Measurements from ENCODE around the gene GDAP1L1.

Gene GDAP1L1

GRCh38 chr20:44314870-44315269, 67.8 kb downstream of the GDAP1L1 start:
- no peak overlapping the region for H3K23ac ChIP-seq (ENCODE audit: low read length in 2 of 2)
- no peak overlapping the region for H2BK120ac ChIP-seq (ENCODE audit: low read depth, low read length)
- H3K9ac ChIP-seq (ENCODE audit: low read length) = no peak overlapping the region
- H3K27me3 ChIP-seq (ENCODE audit: control insufficient read depth in 1 of 2, insufficient read depth in 1 of 2, low read length in 2 of 2) = peaks cover 0 to 8% of the 10 kb centered on the region in 2 experiments
- H3K4me2 ChIP-seq (ENCODE audit: low read length, poor library complexity, severe bottlenecking) = no peak overlapping the region
- peaks cover 6% of the 10 kb centered on the region for H3K4me1 ChIP-seq (ENCODE audit: control insufficient read depth, insufficient read depth, low read depth, low read length)
- no peak overlapping the region for H3K14ac ChIP-seq (ENCODE audit: low read length in 2 of 2)
- no peak overlapping the region for H4K91ac ChIP-seq (ENCODE audit: low read length)
- no peak overlapping the region for H2BK5ac ChIP-seq (ENCODE audit: low read depth, low read length, poor library complexity, severe bottlenecking)
- no peak overlapping the region for H2BK15ac ChIP-seq (ENCODE audit: low read depth, poor library complexity, severe bottlenecking)
- H2AK5ac ChIP-seq (ENCODE audit: low read length, severe bottlenecking) = no peak overlapping the region
- no peaks in the 10 kb centered on the region for H3K36me3 ChIP-seq (ENCODE audit: control insufficient read depth in 1 of 2, insufficient read depth in 2 of 2, low read depth in 1 of 2, low read length in 2 of 2)
- no peak overlapping the region for H3K18ac ChIP-seq (ENCODE audit: low read depth in 1 of 2, low read length in 2 of 2)
- H3K4ac ChIP-seq (ENCODE audit: low read depth in 1 of 2, low read length in 2 of 2) = no peak overlapping the region
- no peak overlapping the region for H2AFZ ChIP-seq (ENCODE audit: low read depth, low read length)
- DNase-seq = no peak
- H3K79me1 ChIP-seq (replicated peaks; ENCODE audit: low read length, poor library complexity, severe bottlenecking) = peaks cover 7% of the 10 kb centered on the region
- H4K8ac ChIP-seq (ENCODE audit: low read length) = no peak overlapping the region
- no peak overlapping the region for H3K27ac ChIP-seq (ENCODE audit: low read length, poor library complexity, severe bottlenecking)
- H3K4me3 ChIP-seq (ENCODE audit: insufficient read depth in 1 of 2, low read depth in 1 of 2, low read length in 2 of 2) = no peak overlapping the region
- no peaks in the 10 kb centered on the region for H3K9me3 ChIP-seq (ENCODE audit: control insufficient read depth, low read length)
- no peak overlapping the region for H2BK12ac ChIP-seq (ENCODE audit: low read length in 2 of 2)

GRCh38 chr20:44319839-44320422, 72.8 kb downstream of the GDAP1L1 start:
- Histone ChIP-seq H3K27me3 (ENCODE audit: control insufficient read depth in 1 of 2, insufficient read depth in 1 of 2, low read length in 2 of 2) (peaks cover 0 to 8% of the 10 kb centered on the region in 2 experiments), H4K91ac (ENCODE audit: low read length) (no peak overlapping the region), H3K14ac (ENCODE audit: low read length in 2 of 2) (no peak overlapping the region), H3K4me2 (ENCODE audit: low read length, poor library complexity, severe bottlenecking) (no peak overlapping the region), H3K36me3 (ENCODE audit: control insufficient read depth in 1 of 2, insufficient read depth in 2 of 2, low read depth in 1 of 2, low read length in 2 of 2) (no peaks in the 10 kb centered on the region), H3K9me3 (ENCODE audit: control insufficient read depth, low read length) (no peaks in the 10 kb centered on the region), H3K4ac (ENCODE audit: low read depth in 1 of 2, low read length in 2 of 2) (no peak overlapping the region), H2BK5ac (ENCODE audit: low read depth, low read length, poor library complexity, severe bottlenecking) (no peak overlapping the region), H2BK12ac (ENCODE audit: low read length in 2 of 2) (no peak overlapping the region), H3K79me1 (replicated peaks; ENCODE audit: low read length, poor library complexity, severe bottlenecking) (no peaks in the 10 kb centered on the region), H2AFZ (ENCODE audit: low read depth, low read length) (no peak overlapping the region), H4K8ac (ENCODE audit: low read length) (no peak overlapping the region), H3K27ac (ENCODE audit: low read length, poor library complexity, severe bottlenecking) (no peak overlapping the region), H2AK5ac (ENCODE audit: low read length, severe bottlenecking) (no peak overlapping the region), H3K9ac (ENCODE audit: low read length) (no peak overlapping the region), H3K4me1 (ENCODE audit: control insufficient read depth, insufficient read depth, low read depth, low read length) (peaks cover 5% of the 10 kb centered on the region), H2BK120ac (ENCODE audit: low read depth, low read length) (no peak overlapping the region), H3K4me3 (ENCODE audit: insufficient read depth in 1 of 2, low read depth in 1 of 2, low read length in 2 of 2) (no peak overlapping the region), H2BK15ac (ENCODE audit: low read depth, poor library complexity, severe bottlenecking) (no peak overlapping the region), H3K18ac (ENCODE audit: low read depth in 1 of 2, low read length in 2 of 2) (no peak overlapping the region), H3K23ac (ENCODE audit: low read length in 2 of 2) (no peak overlapping the region)
- DNase-seq = peak; percentile 2
- 87% methylated on average over 2 of the region's 2 CpGs for WGBS

GRCh38 chr20:44324343-44324742, 77.2 kb downstream of the GDAP1L1 start:
- H3K9me3 ChIP-seq (ENCODE audit: control insufficient read depth, low read length) = no peaks in the 10 kb centered on the region
- H2AFZ ChIP-seq (ENCODE audit: low read depth, low read length) = no peak overlapping the region
- WGBS = 27% methylated on average over 1 of the region's 1 CpG
- no peak overlapping the region for H4K8ac ChIP-seq (ENCODE audit: low read length)
- H2BK120ac ChIP-seq (ENCODE audit: low read depth, low read length) = no peak overlapping the region
- no peak overlapping the region for H3K4ac ChIP-seq (ENCODE audit: low read depth in 1 of 2, low read length in 2 of 2)
- peak overlapping the region in 1 of 2 experiments; percentile 59 for H3K14ac ChIP-seq (ENCODE audit: low read length in 2 of 2)
- H3K9ac ChIP-seq (ENCODE audit: low read length) = no peak overlapping the region
- H3K79me1 ChIP-seq (replicated peaks; ENCODE audit: low read length, poor library complexity, severe bottlenecking) = no peaks in the 10 kb centered on the region
- DNase-seq = peak; percentile 3
- no peak overlapping the region for H3K4me2 ChIP-seq (ENCODE audit: low read length, poor library complexity, severe bottlenecking)
- peak overlapping the region in 1 of 2 experiments; percentile 73 for H3K23ac ChIP-seq (ENCODE audit: low read length in 2 of 2)
- no peak overlapping the region for H2AK5ac ChIP-seq (ENCODE audit: low read length, severe bottlenecking)
- H2BK5ac ChIP-seq (ENCODE audit: low read depth, low read length, poor library complexity, severe bottlenecking) = no peak overlapping the region
- H3K4me3 ChIP-seq (ENCODE audit: insufficient read depth in 1 of 2, low read depth in 1 of 2, low read length in 2 of 2) = no peak overlapping the region
- H3K36me3 ChIP-seq (ENCODE audit: control insufficient read depth in 1 of 2, insufficient read depth in 2 of 2, low read depth in 1 of 2, low read length in 2 of 2) = no peaks in the 10 kb centered on the region
- H3K27ac ChIP-seq (ENCODE audit: low read length, poor library complexity, severe bottlenecking) = peak overlapping the region; percentile 80
- H3K27me3 ChIP-seq (ENCODE audit: control insufficient read depth in 1 of 2, insufficient read depth in 1 of 2, low read length in 2 of 2) = peaks cover 0 to 15% of the 10 kb centered on the region in 2 experiments
- no peak overlapping the region for H2BK12ac ChIP-seq (ENCODE audit: low read length in 2 of 2)
- no peak overlapping the region for H4K91ac ChIP-seq (ENCODE audit: low read length)
- H2BK15ac ChIP-seq (ENCODE audit: low read depth, poor library complexity, severe bottlenecking) = no peak overlapping the region
- peaks cover 13% of the 10 kb centered on the region for H3K4me1 ChIP-seq (ENCODE audit: control insufficient read depth, insufficient read depth, low read depth, low read length)
- H3K18ac ChIP-seq (ENCODE audit: low read depth in 1 of 2, low read length in 2 of 2) = no peak overlapping the region

GRCh38 chr20:44326391-44327159, 79.5 kb downstream of the GDAP1L1 start:
- H3K79me1 ChIP-seq (replicated peaks; ENCODE audit: low read length, poor library complexity, severe bottlenecking) = no peaks in the 10 kb centered on the region
- no peak overlapping the region for H3K4ac ChIP-seq (ENCODE audit: low read depth in 1 of 2, low read length in 2 of 2)

More at GRCh38 chr20:44326391-44327159, 79.5 kb downstream of the GDAP1L1 start:
- H4K8ac ChIP-seq (ENCODE audit: low read length) = no peak overlapping the region
- no peak overlapping the region for H2BK12ac ChIP-seq (ENCODE audit: low read length in 2 of 2)
- no peak overlapping the region for H2BK5ac ChIP-seq (ENCODE audit: low read depth, low read length, poor library complexity, severe bottlenecking)
- no peak overlapping the region for H3K14ac ChIP-seq (ENCODE audit: low read length in 2 of 2)
- peaks cover 13% of the 10 kb centered on the region for H3K4me1 ChIP-seq (ENCODE audit: control insufficient read depth, insufficient read depth, low read depth, low read length)
- no peak overlapping the region for H4K91ac ChIP-seq (ENCODE audit: low read length)
- no peak overlapping the region for H3K18ac ChIP-seq (ENCODE audit: low read depth in 1 of 2, low read length in 2 of 2)
- H3K9me3 ChIP-seq (ENCODE audit: control insufficient read depth, low read length) = no peaks in the 10 kb centered on the region
- WGBS = 18% methylated on average over 37 of the region's 50 CpGs
- no peak overlapping the region for H3K27ac ChIP-seq (ENCODE audit: low read length, poor library complexity, severe bottlenecking)
- no peak overlapping the region for H2BK120ac ChIP-seq (ENCODE audit: low read depth, low read length)
- DNase-seq = no peak
- no peak overlapping the region for H3K9ac ChIP-seq (ENCODE audit: low read length)
- peaks cover 0 to 23% of the 10 kb centered on the region in 2 experiments for H3K27me3 ChIP-seq (ENCODE audit: control insufficient read depth in 1 of 2, insufficient read depth in 1 of 2, low read length in 2 of 2)
- peak overlapping the region; percentile 42 for H3K4me2 ChIP-seq (ENCODE audit: low read length, poor library complexity, severe bottlenecking)
- H3K4me3 ChIP-seq (ENCODE audit: insufficient read depth in 1 of 2, low read depth in 1 of 2, low read length in 2 of 2) = no peak overlapping the region
- H2AK5ac ChIP-seq (ENCODE audit: low read length, severe bottlenecking) = no peak overlapping the region
- H2AFZ ChIP-seq (ENCODE audit: low read depth, low read length) = no peak overlapping the region
- H2BK15ac ChIP-seq (ENCODE audit: low read depth, poor library complexity, severe bottlenecking) = no peak overlapping the region
- no peaks in the 10 kb centered on the region for H3K36me3 ChIP-seq (ENCODE audit: control insufficient read depth in 1 of 2, insufficient read depth in 2 of 2, low read depth in 1 of 2, low read length in 2 of 2)
- H3K23ac ChIP-seq (ENCODE audit: low read length in 2 of 2) = no peak overlapping the region
